H1 (cell line): ENCODE measurements around the gene OLR1. TPM values are rescaled to one million over a fixed set of nuclear protein-coding genes. Genes with fewer than 3 reads are reported as not detected.

Source experiments
- CTCF ChIA-PET: fragments of 300-600 bp; sonication (Branson Sonifier 250); formaldehyde crosslinking; loops from one replicate; lab custom pipeline; 2021; ENCODE audit not compliant: partially characterized antibody; lab: Charles Lee
- POLR2A ChIA-PET: fragments of 300-600 bp; sonication (Branson Sonifier 250); formaldehyde crosslinking; loops from one replicate; lab custom pipeline; 2021; ENCODE audit warnings: inconsistent platforms; ENCODE audit not compliant: partially characterized antibody; lab: Charles Lee
- DNase-seq, 2 experiments: peaks; one replicate each; pipeline versions ENCODE4 v3.0.0 to v3.0.0-alpha.2; 2010 to 2022; ENCODE audit warnings: low spot score in 2 of 2, low read depth in 1 of 2, mixed read lengths in 1 of 2
- FAIRE-seq: peaks from 2 replicates; lab custom pipeline; 2011; peaks lifted over from hg19 to GRCh38; lab: Jason Lieb, UNC
- H2AFZ ChIP-seq: 2 replicates; pipeline ENCODE4 v1.8.1; 2012; ENCODE audit warnings: low read length, inconsistent platforms
- H2AK5ac ChIP-seq: 2 replicates; pipeline ENCODE4 v1.6.1; 2013; ENCODE audit warnings: low read depth, low read length
- H2BK120ac ChIP-seq: replicated peaks from 2 replicates; pipeline ENCODE3; 2013; ENCODE audit warnings: low read depth, low read length, inconsistent platforms
- H2BK12ac ChIP-seq: 2 replicates; pipeline ENCODE4 v1.6.1; 2013; ENCODE audit warnings: low read depth, low read length
- H2BK15ac ChIP-seq: 2 replicates; pipeline ENCODE4 v1.6.1; 2013; ENCODE audit warnings: low read length
- H2BK20ac ChIP-seq: 2 replicates; pipeline ENCODE4 v1.6.1; 2013; ENCODE audit warnings: low read length
- H2BK5ac ChIP-seq: 2 replicates; pipeline ENCODE4 v1.6.1; 2013; ENCODE audit warnings: low read depth, low read length
- H3K14ac ChIP-seq: 2 replicates; pipeline ENCODE4 v1.6.1; 2013; ENCODE audit warnings: inconsistent platforms; ENCODE audit not compliant: insufficient read length
- H3K18ac ChIP-seq: 2 replicates; pipeline ENCODE4 v1.6.1; 2013; ENCODE audit warnings: low read length; ENCODE audit errors: extremely low read depth
- H3K23ac ChIP-seq: 2 replicates; pipeline ENCODE4 v1.6.1; 2013; ENCODE audit warnings: inconsistent platforms; ENCODE audit not compliant: insufficient read length
- H3K23me2 ChIP-seq: 2 replicates; pipeline ENCODE4 v1.6.1; 2013; ENCODE audit warnings: low read depth, low read length
- H3K27ac ChIP-seq: 2 replicates; pipeline ENCODE4 v1.6.1; 2011; ENCODE audit warnings: low read depth, low read length, inconsistent platforms
- H3K27me3 ChIP-seq, 4 experiments: replicated peaks in 1 of 4; 1 replicate in 1 of 4; 2 replicates in 3 of 4; pipeline versions ENCODE4 v1.6.1 to v1.8.1; 2011 to 2013; ENCODE audit warnings: low read length in 3 of 4, mild to moderate bottlenecking in 3 of 4, inconsistent platforms in 2 of 4, mixed read lengths in 2 of 4, moderate library complexity in 1 of 4; ENCODE audit not compliant: control insufficient read depth in 3 of 4, insufficient read depth in 3 of 4; ENCODE audit errors: extremely low read depth in 1 of 4
- H3K36me3 ChIP-seq, 4 experiments: 2 replicates each; pipeline versions ENCODE4 v1.6.1 to v1.8.1; 2011 to 2013; ENCODE audit warnings: mild to moderate bottlenecking in 4 of 4, low read length in 3 of 4, moderate library complexity in 2 of 4, control low read depth in 1 of 4, inconsistent platforms in 1 of 4; ENCODE audit not compliant: insufficient read depth in 4 of 4, control insufficient read depth in 2 of 4
- H3K4ac ChIP-seq: replicated peaks from 2 replicates; pipeline ENCODE3; 2013; ENCODE audit warnings: low read length, low read depth, mixed read lengths, inconsistent platforms; ENCODE audit not compliant: insufficient read length
- H3K4me1 ChIP-seq, 4 experiments: replicated peaks in 1 of 4; 1 replicate in 1 of 4; 2 replicates in 3 of 4; pipeline versions ENCODE4 v1.6.1 to v1.8.1; 2011 to 2013; ENCODE audit warnings: low read length in 3 of 4, inconsistent platforms in 2 of 4, mixed read lengths in 1 of 4; ENCODE audit not compliant: insufficient read depth in 4 of 4, control insufficient read depth in 3 of 4
- H3K4me2 ChIP-seq, 2 experiments: 2 replicates each; pipeline versions ENCODE4 v1.6.1 to v1.8.1; 2011 to 2013; ENCODE audit warnings: low read depth in 2 of 2, low read length in 2 of 2, control low read depth in 1 of 2, inconsistent platforms in 1 of 2, mild to moderate bottlenecking in 1 of 2; ENCODE audit not compliant: insufficient read depth in 1 of 2
- H3K4me3 ChIP-seq, 4 experiments: fragments of 200-600, 300-600 bp in 1 of 4; sonication (generic), shearing (Covaris generic), sonication (Bioruptor Twin) in 1 of 4; 2 replicates each; pipeline versions ENCODE4 v1.5.1 to v1.8.1; 2011 to 2016; ENCODE audit warnings: low read length in 4 of 4, low read depth in 3 of 4, control low read depth in 2 of 4, inconsistent platforms in 2 of 4, mild to moderate bottlenecking in 2 of 4, mixed read lengths in 1 of 4, moderate library complexity in 1 of 4; ENCODE audit not compliant: insufficient read depth in 2 of 4; ENCODE audit errors: extremely low read depth in 1 of 4
- H3K56ac ChIP-seq: replicated peaks from 2 replicates; pipeline ENCODE3; 2013; ENCODE audit warnings: low read depth, mild to moderate bottlenecking, mixed read lengths, low read length, inconsistent platforms; ENCODE audit not compliant: insufficient read length
- H3K79me1 ChIP-seq: 2 replicates; pipeline ENCODE4 v1.6.1; 2013; ENCODE audit warnings: low read depth, low read length, control low read depth
- H3K79me2 ChIP-seq, 2 experiments: 2 replicates each; pipeline versions ENCODE4 v1.6.1 to v1.8.1; 2012 to 2013; ENCODE audit warnings: low read length in 2 of 2, mild to moderate bottlenecking in 2 of 2, inconsistent platforms in 1 of 2; ENCODE audit not compliant: insufficient read depth in 2 of 2, control insufficient read depth in 1 of 2
- H3K9ac ChIP-seq, 4 experiments: replicated peaks in 1 of 4; 1 replicate in 1 of 4; 2 replicates in 3 of 4; pipeline versions ENCODE4 v1.6.1 to v1.8.1; 2011 to 2013; ENCODE audit warnings: low read depth in 3 of 4, low read length in 3 of 4, control low read depth in 2 of 4, mild to moderate bottlenecking in 2 of 4, moderate library complexity in 2 of 4, inconsistent platforms in 1 of 4; ENCODE audit errors: extremely low read depth in 1 of 4
- H3K9me3 ChIP-seq, 2 experiments: 2 replicates each; pipeline versions ENCODE4 v1.6.1 to v1.8.1; 2012 to 2013; ENCODE audit warnings: mild to moderate bottlenecking in 2 of 2, moderate library complexity in 2 of 2, control low read depth in 1 of 2, inconsistent platforms in 1 of 2, low read depth in 1 of 2, low read length in 1 of 2, mixed read lengths in 1 of 2; ENCODE audit not compliant: insufficient read depth in 2 of 2
- H4K20me1 ChIP-seq, 2 experiments: replicated peaks in 1 of 2; 2 replicates each; pipeline versions ENCODE3 to v1.8.1; 2011 to 2013; ENCODE audit warnings: inconsistent platforms in 2 of 2, low read length in 2 of 2, mild to moderate bottlenecking in 1 of 2; ENCODE audit not compliant: insufficient read depth in 2 of 2, control insufficient read depth in 1 of 2
- H4K5ac ChIP-seq: 2 replicates; pipeline ENCODE4 v1.6.1; 2013; ENCODE audit warnings: low read length, low read depth, mixed read lengths, inconsistent platforms; ENCODE audit not compliant: insufficient read length
- H4K8ac ChIP-seq: 2 replicates; pipeline ENCODE4 v1.8.0; 2013; ENCODE audit warnings: mild to moderate bottlenecking, moderate library complexity, low read length, inconsistent platforms; ENCODE audit not compliant: insufficient read depth; ENCODE audit errors: extremely low read depth
- H4K91ac ChIP-seq: replicated peaks from 2 replicates; pipeline ENCODE3; 2013; ENCODE audit warnings: low read length, mixed read lengths, inconsistent platforms; ENCODE audit not compliant: insufficient read length
- BACH1 ChIP-seq: IDR thresholded peaks from 2 replicates; pipeline ENCODE4 v1.6.1; 2012; ENCODE audit warnings: low read length, improper control_type of control experiment
- GTF2F1 ChIP-seq: IDR thresholded peaks from 2 replicates; pipeline ENCODE4 v1.6.1; 2012; ENCODE audit warnings: low read depth, low read length, improper control_type of control experiment, borderline replicate concordance
- TAF7 ChIP-seq: optimal IDR thresholded peaks from 2 replicates; pipeline ENCODE3; 2011; ENCODE audit warnings: low read depth, mild to moderate bottlenecking, inconsistent platforms, low read length, moderate library complexity, borderline replicate concordance
- WGBS, 2 experiments: shearing (Covaris generic) in 1 of 2; methylation state at CpG; one replicate each; pipeline versions ENCODE4 v1.1.6 to v1.1.7; 2013 to 2015; ENCODE audit warnings: low lambda C conversion rate in 2 of 2, mixed read lengths in 2 of 2, inconsistent platforms in 1 of 2, low coverage in 1 of 2, missing lambda C conversion rate in 1 of 2; ENCODE audit not compliant: insufficient replicate concordance in 2 of 2, insufficient coverage in 1 of 2, insufficient read length in 1 of 2; ENCODE audit errors: extremely low coverage in 1 of 2, missing lambda C conversion rate in 1 of 2; 5-methylcytosine and 5-hydroxymethylcytosine counted together
- polyA plus RNA-seq, 7 experiments: library from polyadenylated mRNA; depleted of rRNA in 3 of 7; stranded (reverse) in 5 of 7; unstranded in 2 of 7; fragments of >200 nt in 5 of 7; fragments of 200-250 nt in 2 of 7; gene quantifications; 1 replicate in 5 of 7; 2 replicates in 1 of 7; 4 replicates in 1 of 7; pipeline versions ENCODE4 v1.2.1 to v1.2.3, GENCODE V29; 2011 to 2013; ENCODE audit warnings: missing spikeins in 2 of 7, mixed read lengths in 2 of 7
- total RNA-seq: library from RNA; stranded (reverse); fragmentation: NEBNext Ultra II Directional; extraction: Animal tissue kit (Norgen Biotek cat#: 25700); gene quantifications from 2 replicates; pipeline ENCODE4 v1.2.1, GENCODE V29; 2021

Gene OLR1
- total and polyA plus RNA-seq, 2 of the 8 experiments (the other 6 are each of a cell fraction or from before 2014, with no cell fraction given) = not detected

GRCh38 chr12:10119066-10119465 is 52.9 kb downstream of the OLR1 start:
- Histone ChIP-seq H2AK5ac (no peak overlapping the region), H4K20me1 (no peaks in the 10 kb centered on the region), H3K4me2 (no peak overlapping the region), H3K23me2 (no peaks in the 10 kb centered on the region), H4K5ac (no peak overlapping the region), H3K36me3 (no peaks in the 10 kb centered on the region), H3K79me1 (no peaks in the 10 kb centered on the region), H3K79me2 (no peaks in the 10 kb centered on the region), H4K8ac (no peak overlapping the region), H3K4ac (no peak overlapping the region), H3K9me3 (no peaks in the 10 kb centered on the region), H3K27ac (no peak overlapping the region), H3K4me1 (no peaks in the 10 kb centered on the region), H3K56ac (no peak overlapping the region), H2BK20ac (no peak overlapping the region), H2AFZ (0 out of 2 replicates have a peak overlapping the region, but pooled peaks have one; percentile 73), H3K14ac (no peak overlapping the region), H3K9ac (no peak overlapping the region), H3K4me3 (no peak overlapping the region), H2BK5ac (no peak overlapping the region), H3K27me3 (no peaks in the 10 kb centered on the region), H3K18ac (no peak overlapping the region), H2BK12ac (no peak overlapping the region), H2BK120ac (no peak overlapping the region), H2BK15ac (no peak overlapping the region), H4K91ac (no peak overlapping the region), H3K23ac (no peak overlapping the region)
- ChIA-PET POLR2A (no interaction called here), CTCF (interaction anchor here (1.0 to 1.7 kb wide), 4 partner anchors 11 to 34 kb away, joined by 3 to 4 read pairs (median 4); partner anchors contain the start of gene CLEC7A)
- WGBS, 2 experiments = 91% methylated on average over 3 of the region's 3 CpGs; no CpG with 5 or more reads in 1 of the 2 experiments
- FAIRE-seq = no peak
- no peak for DNase-seq
- TF ChIP-seq BACH1 (no peak), GTF2F1 (no peak), TAF7 (no peak)
